ENCODE results near the gene EXOC7. TPM values are rescaled to one million over a fixed set of nuclear protein-coding genes. Genes with fewer than 3 reads are reported as not detected.

The EXOC7 gene
- total and polyA plus RNA-seq, 2 of the 8 experiments (the other 6 are each of a cell fraction or from before 2014, with no cell fraction given), result 77.1 to 92.6 TPM

DNA sequence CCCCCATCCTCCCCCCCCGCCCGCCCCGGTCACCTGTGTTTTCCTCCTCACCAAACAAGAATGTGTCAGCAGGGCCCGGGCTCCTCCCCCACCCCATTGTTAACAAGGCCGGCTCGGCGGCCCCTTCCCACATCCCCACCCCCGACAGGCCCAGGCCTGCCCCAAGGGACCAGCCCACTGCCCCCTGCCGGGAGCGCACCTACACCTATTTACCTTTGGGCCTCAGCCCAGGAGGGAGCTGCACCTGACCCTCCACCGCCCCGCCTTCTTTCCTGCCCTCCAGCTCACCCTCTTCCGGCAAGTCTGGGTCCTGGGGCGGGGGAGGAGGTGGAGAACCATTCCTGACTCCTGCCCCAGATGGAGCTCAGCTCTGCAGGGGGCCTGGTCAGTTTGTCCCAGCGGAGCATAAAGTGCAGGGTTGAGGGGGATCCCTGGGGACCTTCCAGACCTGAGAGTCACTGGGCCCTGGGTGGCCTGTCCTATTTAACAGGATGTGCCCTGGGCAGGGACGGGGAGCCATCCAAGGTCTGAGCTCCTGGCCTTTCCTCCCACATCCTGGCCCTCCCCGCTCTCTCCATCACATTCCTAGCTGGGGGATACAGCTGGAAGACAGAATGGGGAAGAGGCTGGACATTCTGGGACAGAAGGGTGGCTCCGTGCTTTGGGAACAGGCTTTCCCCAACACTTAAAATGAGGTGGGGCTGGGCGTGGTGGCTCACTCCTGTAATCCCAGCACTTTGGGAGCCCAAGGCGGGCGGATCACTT lies 29.2 kb upstream of the EXOC7 start (continued):
- TF ChIP-seq, protein P1, sequence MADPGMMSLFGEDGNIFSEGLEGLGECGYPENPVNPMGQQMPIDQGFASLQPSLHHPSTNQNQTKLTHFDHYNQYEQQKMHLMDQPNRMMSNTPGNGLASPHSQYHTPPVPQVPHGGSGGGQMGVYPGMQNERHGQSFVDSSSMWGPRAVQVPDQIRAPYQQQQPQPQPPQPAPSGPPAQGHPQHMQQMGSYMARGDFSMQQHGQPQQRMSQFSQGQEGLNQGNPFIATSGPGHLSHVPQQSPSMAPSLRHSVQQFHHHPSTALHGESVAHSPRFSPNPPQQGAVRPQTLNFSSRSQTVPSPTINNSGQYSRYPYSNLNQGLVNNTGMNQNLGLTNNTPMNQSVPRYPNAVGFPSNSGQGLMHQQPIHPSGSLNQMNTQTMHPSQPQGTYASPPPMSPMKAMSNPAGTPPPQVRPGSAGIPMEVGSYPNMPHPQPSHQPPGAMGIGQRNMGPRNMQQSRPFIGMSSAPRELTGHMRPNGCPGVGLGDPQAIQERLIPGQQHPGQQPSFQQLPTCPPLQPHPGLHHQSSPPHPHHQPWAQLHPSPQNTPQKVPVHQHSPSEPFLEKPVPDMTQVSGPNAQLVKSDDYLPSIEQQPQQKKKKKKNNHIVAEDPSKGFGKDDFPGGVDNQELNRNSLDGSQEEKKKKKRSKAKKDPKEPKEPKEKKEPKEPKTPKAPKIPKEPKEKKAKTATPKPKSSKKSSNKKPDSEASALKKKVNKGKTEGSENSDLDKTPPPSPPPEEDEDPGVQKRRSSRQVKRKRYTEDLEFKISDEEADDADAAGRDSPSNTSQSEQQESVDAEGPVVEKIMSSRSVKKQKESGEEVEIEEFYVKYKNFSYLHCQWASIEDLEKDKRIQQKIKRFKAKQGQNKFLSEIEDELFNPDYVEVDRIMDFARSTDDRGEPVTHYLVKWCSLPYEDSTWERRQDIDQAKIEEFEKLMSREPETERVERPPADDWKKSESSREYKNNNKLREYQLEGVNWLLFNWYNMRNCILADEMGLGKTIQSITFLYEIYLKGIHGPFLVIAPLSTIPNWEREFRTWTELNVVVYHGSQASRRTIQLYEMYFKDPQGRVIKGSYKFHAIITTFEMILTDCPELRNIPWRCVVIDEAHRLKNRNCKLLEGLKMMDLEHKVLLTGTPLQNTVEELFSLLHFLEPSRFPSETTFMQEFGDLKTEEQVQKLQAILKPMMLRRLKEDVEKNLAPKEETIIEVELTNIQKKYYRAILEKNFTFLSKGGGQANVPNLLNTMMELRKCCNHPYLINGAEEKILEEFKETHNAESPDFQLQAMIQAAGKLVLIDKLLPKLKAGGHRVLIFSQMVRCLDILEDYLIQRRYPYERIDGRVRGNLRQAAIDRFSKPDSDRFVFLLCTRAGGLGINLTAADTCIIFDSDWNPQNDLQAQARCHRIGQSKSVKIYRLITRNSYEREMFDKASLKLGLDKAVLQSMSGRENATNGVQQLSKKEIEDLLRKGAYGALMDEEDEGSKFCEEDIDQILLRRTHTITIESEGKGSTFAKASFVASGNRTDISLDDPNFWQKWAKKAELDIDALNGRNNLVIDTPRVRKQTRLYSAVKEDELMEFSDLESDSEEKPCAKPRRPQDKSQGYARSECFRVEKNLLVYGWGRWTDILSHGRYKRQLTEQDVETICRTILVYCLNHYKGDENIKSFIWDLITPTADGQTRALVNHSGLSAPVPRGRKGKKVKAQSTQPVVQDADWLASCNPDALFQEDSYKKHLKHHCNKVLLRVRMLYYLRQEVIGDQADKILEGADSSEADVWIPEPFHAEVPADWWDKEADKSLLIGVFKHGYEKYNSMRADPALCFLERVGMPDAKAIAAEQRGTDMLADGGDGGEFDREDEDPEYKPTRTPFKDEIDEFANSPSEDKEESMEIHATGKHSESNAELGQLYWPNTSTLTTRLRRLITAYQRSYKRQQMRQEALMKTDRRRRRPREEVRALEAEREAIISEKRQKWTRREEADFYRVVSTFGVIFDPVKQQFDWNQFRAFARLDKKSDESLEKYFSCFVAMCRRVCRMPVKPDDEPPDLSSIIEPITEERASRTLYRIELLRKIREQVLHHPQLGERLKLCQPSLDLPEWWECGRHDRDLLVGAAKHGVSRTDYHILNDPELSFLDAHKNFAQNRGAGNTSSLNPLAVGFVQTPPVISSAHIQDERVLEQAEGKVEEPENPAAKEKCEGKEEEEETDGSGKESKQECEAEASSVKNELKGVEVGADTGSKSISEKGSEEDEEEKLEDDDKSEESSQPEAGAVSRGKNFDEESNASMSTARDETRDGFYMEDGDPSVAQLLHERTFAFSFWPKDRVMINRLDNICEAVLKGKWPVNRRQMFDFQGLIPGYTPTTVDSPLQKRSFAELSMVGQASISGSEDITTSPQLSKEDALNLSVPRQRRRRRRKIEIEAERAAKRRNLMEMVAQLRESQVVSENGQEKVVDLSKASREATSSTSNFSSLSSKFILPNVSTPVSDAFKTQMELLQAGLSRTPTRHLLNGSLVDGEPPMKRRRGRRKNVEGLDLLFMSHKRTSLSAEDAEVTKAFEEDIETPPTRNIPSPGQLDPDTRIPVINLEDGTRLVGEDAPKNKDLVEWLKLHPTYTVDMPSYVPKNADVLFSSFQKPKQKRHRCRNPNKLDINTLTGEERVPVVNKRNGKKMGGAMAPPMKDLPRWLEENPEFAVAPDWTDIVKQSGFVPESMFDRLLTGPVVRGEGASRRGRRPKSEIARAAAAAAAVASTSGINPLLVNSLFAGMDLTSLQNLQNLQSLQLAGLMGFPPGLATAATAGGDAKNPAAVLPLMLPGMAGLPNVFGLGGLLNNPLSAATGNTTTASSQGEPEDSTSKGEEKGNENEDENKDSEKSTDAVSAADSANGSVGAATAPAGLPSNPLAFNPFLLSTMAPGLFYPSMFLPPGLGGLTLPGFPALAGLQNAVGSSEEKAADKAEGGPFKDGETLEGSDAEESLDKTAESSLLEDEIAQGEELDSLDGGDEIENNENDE (IDR thresholded peaks at IDR 0.05; ENCODE audit: insufficient replicate concordance, low read length), result no peak
- TF ChIP-seq, protein P2, sequence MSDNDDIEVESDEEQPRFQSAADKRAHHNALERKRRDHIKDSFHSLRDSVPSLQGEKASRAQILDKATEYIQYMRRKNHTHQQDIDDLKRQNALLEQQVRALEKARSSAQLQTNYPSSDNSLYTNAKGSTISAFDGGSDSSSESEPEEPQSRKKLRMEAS (IDR thresholded peaks at IDR 0.05), result no peak
- TF ChIP-seq, protein P3, sequence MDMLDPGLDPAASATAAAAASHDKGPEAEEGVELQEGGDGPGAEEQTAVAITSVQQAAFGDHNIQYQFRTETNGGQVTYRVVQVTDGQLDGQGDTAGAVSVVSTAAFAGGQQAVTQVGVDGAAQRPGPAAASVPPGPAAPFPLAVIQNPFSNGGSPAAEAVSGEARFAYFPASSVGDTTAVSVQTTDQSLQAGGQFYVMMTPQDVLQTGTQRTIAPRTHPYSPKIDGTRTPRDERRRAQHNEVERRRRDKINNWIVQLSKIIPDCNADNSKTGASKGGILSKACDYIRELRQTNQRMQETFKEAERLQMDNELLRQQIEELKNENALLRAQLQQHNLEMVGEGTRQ (IDR thresholded peaks at IDR 0.05; ENCODE audit: low read length), result no peak
- no peak for TF ChIP-seq GTF2F1 (IDR thresholded peaks at IDR 0.05; ENCODE audit: borderline replicate concordance, low read depth, low read length)
- no peak for TF ChIP-seq YY1 (IDR thresholded peaks at IDR 0.05; ENCODE audit: low read depth, low read length)
- TF ChIP-seq SP4 (IDR thresholded peaks at IDR 0.05; ENCODE audit: low read length), result no peak
- no peak for TF ChIP-seq CBX8 (IDR thresholded peaks at IDR 0.05; ENCODE audit: borderline replicate concordance, low read depth, low read length)
- TF ChIP-seq HDAC2 (IDR thresholded peaks at IDR 0.05; ENCODE audit: borderline replicate concordance in 1 of 2, low read depth in 2 of 2, low read length in 2 of 2), result no peak
- TF ChIP-seq CHD2 (IDR thresholded peaks at IDR 0.05; ENCODE audit: low read length), result no peak

Data from H1 (cell line).